K562 (cell line): ENCODE measurements around the gene DBNDD2. TPM values are rescaled to one million over a fixed set of nuclear protein-coding genes. Genes with fewer than 3 reads are reported as not detected.
A peak's percentile ranks its signal among the peaks of the same experiment; 100 is the strongest.

Source experiments
- ATAC-seq: fragments of 200-7000 bp; cut with Tn5 transposase; 3 replicates; pipeline ENCODE4 v1.9.1; 2020; ENCODE audit warnings: moderate library complexity
- BruUV-seq: library from RNA; stranded (reverse); fragments of 400-500 nt; replicated peaks from 2 replicates; lab custom pipeline; 2021; lab: Mats Ljungman, UMichigan
- CTCF ChIA-PET: fragments of 300-600 bp; formaldehyde crosslinking; extraction: SDS; loops from one replicate; lab custom pipeline; 2021; ENCODE audit warnings: low intra/inter-chr PET ratio; lab: Yijun Ruan, JAX
- POLR2A ChIA-PET: fragments of 300-600, 350-650 bp; sonication (Branson Sonifier 250); formaldehyde crosslinking; extraction: SDS; loops from one replicate; lab custom pipeline; 2021; ENCODE audit warnings: antibody characterized with exemption, inconsistent platforms; lab: Yijun Ruan, JAX
- DNase-seq, 4 experiments: peaks; one replicate each; pipeline versions ENCODE4 v3.0.0 to v3.0.0-alpha.2; 2011 to 2018; ENCODE audit warnings: low spot score in 3 of 4, mixed read lengths in 3 of 4; ENCODE audit errors: extremely low read depth in 1 of 4
- FAIRE-seq: peaks from 2 replicates; lab custom pipeline; 2011; peaks lifted over from hg19 to GRCh38; lab: Jason Lieb, UNC
- H2AFZ ChIP-seq: 2 replicates; pipeline ENCODE4 v1.6.0; 2011; ENCODE audit warnings: low read depth, low read length, control low read depth, inconsistent platforms
- H3K27ac ChIP-seq: fragments of 200-600 bp; 3 replicates; pipeline ENCODE4 v1.8.0; 2011; ENCODE audit warnings: low read depth, mild to moderate bottlenecking, control low read depth, inconsistent platforms, low read length, moderate library complexity, mixed read lengths; ENCODE audit errors: extremely low read depth
- H3K27me3 ChIP-seq, 2 experiments: fragments of 300-600 bp in 1 of 2; 2 replicates in 1 of 2; 3 replicates in 1 of 2; pipeline versions ENCODE4 v1.6.0 to v1.8.0; 2011; ENCODE audit warnings: inconsistent platforms in 2 of 2, low read length in 2 of 2, mild to moderate bottlenecking in 1 of 2, mixed read lengths in 1 of 2, moderate library complexity in 1 of 2; ENCODE audit not compliant: control insufficient read depth in 2 of 2, insufficient read depth in 2 of 2
- H3K36me3 ChIP-seq: fragments of 300-600 bp; 3 replicates; pipeline ENCODE4 v1.8.0; 2011; ENCODE audit warnings: mild to moderate bottlenecking, low read length, inconsistent platforms; ENCODE audit not compliant: control insufficient read depth, insufficient read depth
- H3K4me1 ChIP-seq, 2 experiments: fragments of 200-600 bp in 1 of 2; replicated peaks in 1 of 2; 2 replicates in 1 of 2; 3 replicates in 1 of 2; pipeline versions ENCODE4 v1.5.1 to v1.8.0; 2011; ENCODE audit warnings: inconsistent platforms in 2 of 2, low read length in 2 of 2, mild to moderate bottlenecking in 1 of 2, mixed read lengths in 1 of 2, moderate library complexity in 1 of 2; ENCODE audit not compliant: control insufficient read depth in 2 of 2, insufficient read depth in 2 of 2
- H3K4me2 ChIP-seq: 2 replicates; pipeline ENCODE4 v1.6.1; 2011; ENCODE audit warnings: low read length, control low read depth, inconsistent platforms, mixed read lengths; ENCODE audit not compliant: insufficient read depth
- H3K4me3 ChIP-seq: fragments of 200-600 bp; sonication (generic), shearing (Covaris generic); 2 replicates; pipeline ENCODE4 v1.5.1; 2016; ENCODE audit warnings: control low read depth, inconsistent platforms
- H3K79me2 ChIP-seq: fragments of 200-600 bp; 3 replicates; pipeline ENCODE4 v1.8.0; 2011; ENCODE audit warnings: low read length, inconsistent platforms; ENCODE audit not compliant: control insufficient read depth, insufficient read depth
- H3K9ac ChIP-seq, 2 experiments: 2 replicates each; pipeline versions ENCODE4 v1.6.0 to v1.6.1; 2011; ENCODE audit warnings: low read depth in 2 of 2, low read length in 2 of 2, control low read depth in 1 of 2, inconsistent platforms in 1 of 2, mild to moderate bottlenecking in 1 of 2, mixed read lengths in 1 of 2; ENCODE audit not compliant: insufficient read depth in 1 of 2
- H3K9me1 ChIP-seq: one replicate; pipeline ENCODE4 v1.6.0; 2011; ENCODE audit warnings: inconsistent platforms, mild to moderate bottlenecking, low read length, moderate library complexity; ENCODE audit not compliant: control insufficient read depth, insufficient read depth
- H3K9me3 ChIP-seq: replicated peaks from 2 replicates; pipeline ENCODE4 v1.5.1; 2011; ENCODE audit warnings: low read depth, low read length, inconsistent platforms; ENCODE audit not compliant: control insufficient read depth, insufficient read depth
- H4K20me1 ChIP-seq: replicated peaks from 2 replicates; pipeline ENCODE4 v1.6.1; 2011; ENCODE audit warnings: low read length, inconsistent platforms, mixed read lengths; ENCODE audit not compliant: control insufficient read depth, insufficient read depth
- BACH1 ChIP-seq: fragments of 200-800 bp; sonication (Bioruptor generic); IDR thresholded peaks from 2 replicates; pipeline ENCODE4 v1.6.1; 2016; ENCODE audit warnings: missing genetic modification characterization, missing compliant biosample characterization
- FOXM1 ChIP-seq, 2 experiments: fragments of 450-650 bp in 1 of 2; sonication (generic) in 1 of 2; formaldehyde crosslinking in 1 of 2; IDR thresholded peaks; 2 replicates each; pipeline versions ENCODE4 v1.6.1 to v1.9.0; 2017 to 2022; ENCODE audit warnings: low read depth in 2 of 2, mild to moderate bottlenecking in 2 of 2, missing genetic modification reagents in 1 of 2, moderate library complexity in 1 of 2
- GABPB1 ChIP-seq: sonication (generic); formaldehyde crosslinking; IDR thresholded peaks from 2 replicates; pipeline ENCODE4 v1.8.0; 2022; ENCODE audit warnings: mild to moderate bottlenecking, missing genetic modification reagents
- HNRNPLL ChIP-seq: fragments of 200-400 bp; formaldehyde crosslinking; IDR thresholded peaks from 2 replicates; pipeline ENCODE4 v1.6.1; 2017; ENCODE audit warnings: low read length, low read depth, mild to moderate bottlenecking; ENCODE audit not compliant: poor library complexity, severe bottlenecking
- PBX2 ChIP-seq, 2 experiments: IDR thresholded peaks in 1 of 2; conservative IDR thresholded peaks in 1 of 2; 2 replicates each; pipeline ENCODE4 v1.6.1; 2016; ENCODE audit warnings: low read depth in 2 of 2, mild to moderate bottlenecking in 1 of 2, missing compliant biosample characterization in 1 of 2, missing genetic modification characterization in 1 of 2, moderate library complexity in 1 of 2
- PTBP1 ChIP-seq: fragments of 200-400 bp; formaldehyde crosslinking; IDR thresholded peaks from 2 replicates; pipeline ENCODE4 v1.6.1; 2017; ENCODE audit warnings: low read depth, low read length
- PYGO2 ChIP-seq: fragments of 450-650 bp; IDR thresholded peaks from 2 replicates; pipeline ENCODE4 v1.6.1; 2016; ENCODE audit warnings: mild to moderate bottlenecking, missing genetic modification characterization, moderate library complexity, missing compliant biosample characterization
- SIN3B ChIP-seq: fragments of 450-650 bp; IDR thresholded peaks from 2 replicates; pipeline ENCODE4 v1.6.1; 2017; ENCODE audit warnings: low read depth, mild to moderate bottlenecking, moderate library complexity
- SRSF3 ChIP-seq: fragments of 200-400 bp; formaldehyde crosslinking; IDR thresholded peaks from 2 replicates; pipeline ENCODE4 v1.6.1; 2016; ENCODE audit warnings: mild to moderate bottlenecking, low read length, moderate library complexity; ENCODE audit not compliant: insufficient read depth
- THRA ChIP-seq: fragments of 450-650 bp; IDR thresholded peaks from 2 replicates; pipeline ENCODE4 v1.6.1; 2017; ENCODE audit warnings: mild to moderate bottlenecking, moderate library complexity
- XRCC4 ChIP-seq: IDR thresholded peaks from one replicate; pipeline ENCODE4 v1.6.1; 2011; ENCODE audit not compliant: insufficient read depth, insufficient read length; ENCODE audit errors: extremely low read depth
- ZBTB1 ChIP-seq: sonication (generic); formaldehyde crosslinking; IDR thresholded peaks from 2 replicates; pipeline ENCODE4 v1.8.1; 2023; ENCODE audit warnings: missing genetic modification reagents, low read depth, mild to moderate bottlenecking, borderline replicate concordance
- ZNF384 ChIP-seq: IDR thresholded peaks from 2 replicates; pipeline ENCODE4 v1.6.1; 2012; ENCODE audit warnings: low read depth, low read length, improper control_type of control experiment
- ZNF444 ChIP-seq: fragments of 250-450 bp; sonication (Bioruptor Pico); IDR thresholded peaks from 2 replicates; pipeline ENCODE4 v1.4.0; 2020; ENCODE audit warnings: mild to moderate bottlenecking, moderate library complexity
- ZNF778 ChIP-seq: fragments of 450-650 bp; formaldehyde crosslinking; IDR thresholded peaks from 2 replicates; pipeline ENCODE4 v1.4.0; 2020; ENCODE audit warnings: mild to moderate bottlenecking, moderate library complexity
- WGBS: fragments of 100-300 bp; shearing (Covaris generic); methylation state at CpG from one replicate; pipeline ENCODE4 v1.1.6; 2016; ENCODE audit warnings: low coverage, mixed read lengths; ENCODE audit not compliant: insufficient coverage; ENCODE audit errors: missing lambda C conversion rate; 5-methylcytosine and 5-hydroxymethylcytosine counted together
- in situ Hi-C: fragments of 300-500 bp; cut with MboI; formaldehyde crosslinking; loops from 4 replicates; pipeline ENCODE4 v1.15.0; 2018; ENCODE audit warnings: inconsistent platforms, mixed read lengths
- intact Hi-C: fragments of 100-400 bp; cut with micrococcal nuclease; formaldehyde crosslinking; loops from 2 replicates; pipeline ENCODE4 v1.14.2; 2022
- polyA plus RNA-seq, 8 experiments: library from polyadenylated mRNA; depleted of rRNA in 4 of 8; stranded (reverse) in 5 of 8; unstranded in 3 of 8; fragments of >200 nt; fragmentation: Nextera tagmentation in 2 of 8; fragmentation: Illumina TruSeq in 1 of 8; extraction: Ambion mirVana in 2 of 8; extraction: Trizol in 1 of 8; gene quantifications; 2 replicates each; pipeline versions ENCODE4 v1.2.1 to v1.2.3, GENCODE V29; 2011 to 2014; ENCODE audit warnings: inconsistent platforms in 1 of 8, missing spikeins in 1 of 8
- total RNA-seq, 7 experiments: library from RNA; depleted of rRNA in 6 of 7; stranded (reverse); fragments of >200 nt in 6 of 7; fragmentation: Illumina TruSeq in 2 of 7; extraction: Trizol in 2 of 7; gene quantifications; 2 replicates each; pipeline versions ENCODE4 v1.2.1 to v1.2.3, GENCODE V29; 2011 to 2021; ENCODE audit warnings: low replicate concordance in 1 of 7

The DBNDD2 gene
- total and polyA plus RNA-seq, 9 of the 15 experiments (the other 6 are each of a cell fraction or from before 2014, with no cell fraction given): 12.8 to 64.0 (median 35.8) TPM

- no peak overlapping the region for H3K9ac ChIP-seq
- no peaks in the 10 kb centered on the region for H3K27me3 ChIP-seq
- no peaks in the 10 kb centered on the region for H4K20me1 ChIP-seq
- BruUV-seq: no TSS peak
- no peaks in the 10 kb centered on the region for H3K9me1 ChIP-seq
- H3K4me1 ChIP-seq: peaks cover 11 to 17% of the 10 kb centered on the region in 2 experiments; a peak in 4 of 5 replicates
- no peak overlapping the region for H3K27ac ChIP-seq
- FAIRE-seq (peak; percentile 85), DNase-seq (peak; percentile 45 to 82 (median 64)), ATAC-seq (peak; percentile 88)
- in situ Hi-C loops (no loop called here), intact Hi-C loops (no loop called here)
- no peaks in the 10 kb centered on the region for H3K9me3 ChIP-seq
- no peaks in the 10 kb centered on the region for H3K79me2 ChIP-seq
- H3K4me3 ChIP-seq: no peak overlapping the region
- H3K36me3 ChIP-seq: peaks cover 30% of the 10 kb centered on the region; the same call in 1 of the 3 replicates
- POLR2A ChIA-PET: interaction anchor here (0.9 to 2.0 kb wide), 9 partner anchors 8 to 79 kb away, joined by 3 to 7 read pairs (median 6); partner anchors contain the start of genes DBNDD2, PIGT, SDC4 and SYS1
- H3K4me2 ChIP-seq: peak overlapping the region; percentile 19; the same call in 1 of the 2 replicates
- 48% methylated on average over 14 of the region's 14 CpGs for WGBS
- H2AFZ ChIP-seq: peak overlapping the region; percentile 54; the same call in 1 of the 2 replicates
- CTCF ChIA-PET: no interaction called here
- TF ChIP-seq PBX2 (CRISPR knock-in tag; IDR thresholded peaks at IDR 0.05; ENCODE audit: low read depth) (no peak), PBX2 (tag; conservative IDR thresholded peaks at IDR 0.05; ENCODE audit: low read depth) (no peak), GABPB1 (CRISPR knock-in tag) (no peak), THRA (no peak), ZNF444 (no peak), SRSF3 (no peak), FOXM1 (IDR thresholded peaks at IDR 0.05; ENCODE audit: low read depth) (no peak), FOXM1 (CRISPR knock-in tag; IDR thresholded peaks at IDR 0.05; ENCODE audit: low read depth) (no peak), PYGO2 (tag) (no peak), HNRNPLL (no peak), ZNF778 (CRISPR knock-in tag) (no peak), ZNF384 (no peak), ZBTB1 (CRISPR knock-in tag) (no peak), PTBP1 (no peak), SIN3B (no peak), BACH1 (no peak), XRCC4 (no peak)
Measured at GRCh38 chr20:45427236-45428149, 19.4 kb downstream of the DBNDD2 start.
